ENCODE results near the gene PEX11G.

GRCh38 chr19:7483720-7484201 is 5.1 kb downstream of the PEX11G start:
- TF ChIP-seq POLR2AphosphoS5 (IDR thresholded peaks at IDR 0.05; ENCODE audit: low read depth, low read length) = no peak
- TF ChIP-seq TAF1 (IDR thresholded peaks at IDR 0.05; ENCODE audit: low read depth, low read length) = no peak
- no peak for TF ChIP-seq POLR2A (IDR thresholded peaks at IDR 0.05; ENCODE audit: low read depth, low read length)
- no peak for TF ChIP-seq SPI1 (IDR thresholded peaks at IDR 0.05; ENCODE audit: low read depth, low read length)
- TF ChIP-seq PAX5 (IDR thresholded peaks at IDR 0.05; ENCODE audit: insufficient read depth, low read length, severe bottlenecking) = no peak
- TF ChIP-seq POU2F2 (IDR thresholded peaks at IDR 0.05; ENCODE audit: low read depth, low read length) = no peak

Measured in GM12891 (cell line).